ENCODE results near the gene SIRT7.

The SIRT7 gene

GRCh38 chr17:81930142-81931125, 12.5 kb upstream of the SIRT7 start:
- Mint-ChIP-seq H3K27me3 (ENCODE audit: low read depth) (peaks cover 4% of the 10 kb centered on the region), H3K36me3 (ENCODE audit: low read depth) (peaks cover 3% of the 10 kb centered on the region), H3K4me1 (peaks cover 13% of the 10 kb centered on the region), H3K4me3 (peak overlapping the region; percentile 60 to 64 (median 61)), H3K9me3 (no peaks in the 10 kb centered on the region), H3K27ac (no peak overlapping the region)
- no peak for TF ChIP-seq CTCF (IDR thresholded peaks at IDR 0.05; ENCODE audit: unreplicated experiment in 3 of 3)

- no peak for TF ChIP-seq CTCF (IDR thresholded peaks at IDR 0.05; ENCODE audit: unreplicated experiment in 3 of 3)
- no peaks in the 10 kb centered on the region for H3K9me3 Mint-ChIP-seq
- H3K36me3 Mint-ChIP-seq (ENCODE audit: low read depth) = peaks cover 3% of the 10 kb centered on the region
- H3K27me3 Mint-ChIP-seq (ENCODE audit: low read depth) = peaks cover 4% of the 10 kb centered on the region
- peak overlapping the region in 1 of 3 experiments; percentile 65 for H3K27ac Mint-ChIP-seq
- H3K4me3 Mint-ChIP-seq = peak overlapping the region; percentile 71 to 81 (median 78)
- H3K4me1 Mint-ChIP-seq = peaks cover 13% of the 10 kb centered on the region
Measured at GRCh38 chr17:81929253-81930141, 11.5 kb upstream of the SIRT7 start.

- H3K9me3 Mint-ChIP-seq = no peaks in the 10 kb centered on the region
- H3K27ac Mint-ChIP-seq = peak overlapping the region in 1 of 3 experiments; percentile 65
- H3K36me3 Mint-ChIP-seq (ENCODE audit: low read depth) = no peaks in the 10 kb centered on the region
- peaks cover under 1% of the 10 kb centered on the region for H3K27me3 Mint-ChIP-seq (ENCODE audit: low read depth)
- no peak for TF ChIP-seq CTCF (IDR thresholded peaks at IDR 0.05; ENCODE audit: unreplicated experiment in 3 of 3)
- H3K4me3 Mint-ChIP-seq = peak overlapping the region; percentile 71 to 81 (median 78)
- H3K4me1 Mint-ChIP-seq = peaks cover 18% of the 10 kb centered on the region
Measured at GRCh38 chr17:81928544-81929252, 10.7 kb upstream of the SIRT7 start.

- peak; percentile 19 to 55 (median 34) for TF ChIP-seq CTCF (IDR thresholded peaks at IDR 0.05; ENCODE audit: unreplicated experiment in 3 of 3)
- peak within 1 kb of the TSS; percentile 79 to 95 (median 93) for H3K27ac Mint-ChIP-seq
- no peaks in the 10 kb centered on the region for H3K27me3 Mint-ChIP-seq (ENCODE audit: low read depth)
- H3K9me3 Mint-ChIP-seq = no peaks in the 10 kb centered on the region
- peak within 1 kb of the TSS; percentile 87 to 89 (median 88) for H3K4me3 Mint-ChIP-seq
- peaks cover 23% of the 10 kb centered on the region for H3K4me1 Mint-ChIP-seq
- no peaks in the 10 kb centered on the region for H3K36me3 Mint-ChIP-seq (ENCODE audit: low read depth)
Measured at GRCh38 chr17:81927653-81928543, 9.9 kb upstream of the SIRT7 start, which contains the start of gene MAFG. Gene MAFG, minus strand, starts transcription at chr17:81927735. Its CDS starts 4,550 bp downstream, at chr17:81923185.

All from nephron (organoid).